GM19193 (cell line): ENCODE measurements around the gene ZNF534.

Source experiments
- POLR2A ChIP-seq: IDR thresholded peaks from 4 replicates; pipeline ENCODE4 v1.6.1; 2011; ENCODE audit not compliant: insufficient read depth, insufficient read length; ENCODE audit errors: extremely low read depth

Gene ZNF534

DNA sequence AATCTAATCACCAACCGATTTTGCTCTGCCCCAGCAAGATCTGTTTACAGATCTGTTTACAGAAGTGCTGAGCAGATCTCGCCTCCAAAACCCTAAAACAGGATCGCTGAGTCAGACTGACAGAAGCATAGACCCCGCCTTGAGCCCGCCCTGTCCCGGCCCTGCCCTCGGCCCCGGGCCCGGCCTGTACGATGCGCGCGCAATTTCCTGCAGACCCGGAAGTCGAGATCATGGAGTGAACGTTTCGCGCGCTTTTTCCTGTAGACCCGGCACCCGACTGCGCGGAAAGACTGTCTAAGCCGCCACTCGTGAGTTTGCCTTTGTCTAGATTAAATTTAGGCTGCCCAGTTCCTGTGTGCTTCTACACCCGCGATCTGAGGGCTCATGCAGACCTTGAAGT lies at the start of gene ZNF534:
ZNF534 (plus strand) TSS at position 212 of the 400 bp plus-strand sequence. CDS start 2,327 bp downstream, outside the sequence.
- TF ChIP-seq POLR2A, result no peak

DNA sequence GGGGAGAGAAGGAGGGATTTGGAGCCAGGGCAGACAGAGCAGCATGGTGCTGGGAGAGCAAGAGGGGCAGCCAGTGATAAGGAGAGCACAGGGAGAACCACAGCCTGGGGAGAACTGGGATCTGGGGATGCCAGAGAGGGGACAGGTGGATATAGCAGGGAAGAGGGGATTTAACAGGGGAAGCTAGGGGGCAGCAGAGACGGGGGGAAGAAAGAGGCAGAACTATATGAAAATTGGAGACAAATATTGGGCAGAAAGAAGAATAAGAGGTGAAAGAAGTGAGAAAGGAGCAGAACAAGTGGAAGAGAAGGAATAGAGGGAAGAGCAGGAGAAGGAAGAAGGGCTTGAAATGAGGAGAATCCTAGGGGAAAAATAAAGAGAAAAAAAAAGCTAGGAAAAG lies 37.8 kb upstream of the ZNF534 start:
- no peak for TF ChIP-seq POLR2A

GRCh38 chr19:52397310-52398080 lies 31.5 kb upstream of the ZNF534 start, which contains the start of gene ZNF528:
TSS of gene ZNF528 (plus strand) at chr19:52397849. CDS start at chr19:52402014, 4,165 bp downstream.
- TF ChIP-seq POLR2A, result peak; percentile 61

- no peak for TF ChIP-seq POLR2A
Measured at GRCh38 chr19:52398081-52398441, 30.9 kb upstream of the ZNF534 start.

DNA sequence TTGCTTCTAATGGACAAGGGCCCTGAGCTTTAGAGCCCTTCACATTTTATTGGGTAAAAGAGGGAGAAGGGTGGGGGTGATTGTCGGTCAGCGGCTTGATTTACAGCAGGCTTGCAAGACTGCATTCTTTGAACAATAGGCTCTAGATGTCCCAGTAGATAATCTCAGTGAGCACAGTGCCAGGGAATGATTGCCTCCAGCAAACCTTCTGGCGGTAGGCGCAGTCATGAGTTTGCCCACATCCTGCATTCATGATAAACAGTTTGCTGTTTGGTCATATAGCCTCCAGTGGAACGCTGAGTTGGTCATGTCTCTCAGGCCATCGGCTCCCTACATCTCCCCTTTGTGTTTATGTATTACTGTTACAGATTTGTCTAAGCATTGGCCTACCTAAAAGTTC lies 18.7 kb upstream of the ZNF534 start:
- TF ChIP-seq POLR2A, result no peak

GRCh38 chr19:52415711-52416110 lies 13.2 kb upstream of the ZNF534 start:
- TF ChIP-seq POLR2A, result no peak

- TF ChIP-seq POLR2A, result no peak
Measured at GRCh38 chr19:52442179-52442578, 13.2 kb downstream of the ZNF534 start.

GRCh38 chr19:52444506-52444905 lies 15.6 kb downstream of the ZNF534 start:
- TF ChIP-seq POLR2A, result no peak

GRCh38 chr19:52451241-52451640 lies 22.3 kb downstream of the ZNF534 start:
- no peak for TF ChIP-seq POLR2A

GRCh38 chr19:52453324-52454094 lies 24.6 kb downstream of the ZNF534 start, which contains the start of gene ZNF578:
TSS of gene ZNF578 (plus strand) at chr19:52453553. CDS start at chr19:52501846, 48,293 bp downstream.
- no peak for TF ChIP-seq POLR2A

GRCh38 chr19:52464798-52465470 lies 36.0 kb downstream of the ZNF534 start:
- no peak for TF ChIP-seq POLR2A

DNA sequence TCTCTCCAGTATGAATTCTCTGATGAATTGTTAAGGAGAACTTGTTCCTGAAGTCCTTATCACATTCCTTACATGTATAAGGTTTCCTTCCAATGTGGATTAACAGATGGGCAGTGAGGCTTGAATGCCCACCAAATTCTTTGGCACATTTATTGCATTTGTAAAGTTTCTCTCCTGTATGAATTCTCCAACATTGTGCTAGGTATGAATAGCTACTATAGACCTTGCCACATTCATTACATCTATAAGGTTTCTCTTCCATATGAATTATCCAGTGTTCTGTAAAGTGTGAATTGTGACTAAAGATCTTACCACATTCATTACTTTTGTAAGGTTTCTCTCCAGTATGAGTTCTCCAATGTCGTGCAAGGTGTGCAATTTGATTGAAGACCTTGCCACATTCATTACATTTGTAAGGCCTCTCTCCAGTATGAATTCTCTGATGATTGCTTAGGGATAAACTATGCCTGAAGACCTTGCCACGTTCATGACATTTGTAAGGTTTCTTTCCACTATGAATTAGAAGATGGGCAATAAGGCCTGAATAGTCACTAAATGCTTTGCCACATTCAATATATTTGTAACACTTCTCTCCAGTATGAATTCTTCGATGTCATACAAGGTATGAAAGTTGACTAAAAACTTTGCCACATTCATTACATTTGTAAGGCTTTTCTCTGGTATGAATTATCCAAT lies 44.9 kb downstream of the ZNF534 start:
- TF ChIP-seq POLR2A, result no peak

DNA sequence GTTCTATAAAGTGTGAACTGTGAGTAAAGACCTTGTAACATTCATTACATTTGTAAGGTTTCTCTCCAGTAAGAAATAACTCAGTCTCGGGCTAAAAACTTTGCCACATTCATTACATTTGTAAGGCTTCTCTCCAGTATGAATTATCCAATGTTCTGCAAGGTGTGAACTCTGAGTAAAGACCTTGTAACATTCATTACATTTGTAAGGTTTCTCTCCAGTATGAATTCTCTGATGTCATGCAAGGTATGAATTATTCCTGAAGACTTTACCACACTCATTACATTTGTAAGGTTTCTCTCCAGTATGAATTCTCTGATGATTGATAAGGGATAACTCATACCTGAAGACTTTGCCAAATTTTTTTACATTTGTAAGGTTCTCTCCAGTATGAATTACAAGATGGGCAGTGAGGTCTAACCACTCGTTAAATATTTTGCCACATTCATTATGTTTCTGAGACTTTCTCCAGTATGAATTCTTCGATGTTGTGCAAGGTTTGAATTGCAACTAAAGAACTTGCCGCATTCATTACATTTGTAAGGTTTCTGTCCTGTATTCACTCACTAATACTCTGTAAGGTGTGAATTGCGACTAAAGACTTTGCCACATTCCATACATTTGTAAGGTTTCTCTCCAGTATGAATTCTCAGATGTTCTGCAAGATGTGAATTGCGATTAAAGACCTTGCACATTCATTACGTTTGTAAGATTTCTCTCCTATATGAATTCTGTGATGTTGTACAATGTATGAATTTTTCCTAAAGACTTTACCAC lies 45.6 kb downstream of the ZNF534 start:
- TF ChIP-seq POLR2A, result no peak
